GM19025 (cell line): ENCODE results near the gene SLC12A7.
"Not testable (repeated sequence)": the region's sequence is repeated elsewhere in the genome, so short reads cannot be mapped to it uniquely, and the experiment has no call there.

ENCODE experiments used
- ATAC-seq: cut with Tn5 transposase; IDR thresholded peaks from one replicate; pipeline ENCODE4 v1.9.1; 2021; ENCODE audit warnings: mild to moderate bottlenecking, low read depth, moderate library complexity; ENCODE audit not compliant: unreplicated experiment

SLC12A7 gene

DNA sequence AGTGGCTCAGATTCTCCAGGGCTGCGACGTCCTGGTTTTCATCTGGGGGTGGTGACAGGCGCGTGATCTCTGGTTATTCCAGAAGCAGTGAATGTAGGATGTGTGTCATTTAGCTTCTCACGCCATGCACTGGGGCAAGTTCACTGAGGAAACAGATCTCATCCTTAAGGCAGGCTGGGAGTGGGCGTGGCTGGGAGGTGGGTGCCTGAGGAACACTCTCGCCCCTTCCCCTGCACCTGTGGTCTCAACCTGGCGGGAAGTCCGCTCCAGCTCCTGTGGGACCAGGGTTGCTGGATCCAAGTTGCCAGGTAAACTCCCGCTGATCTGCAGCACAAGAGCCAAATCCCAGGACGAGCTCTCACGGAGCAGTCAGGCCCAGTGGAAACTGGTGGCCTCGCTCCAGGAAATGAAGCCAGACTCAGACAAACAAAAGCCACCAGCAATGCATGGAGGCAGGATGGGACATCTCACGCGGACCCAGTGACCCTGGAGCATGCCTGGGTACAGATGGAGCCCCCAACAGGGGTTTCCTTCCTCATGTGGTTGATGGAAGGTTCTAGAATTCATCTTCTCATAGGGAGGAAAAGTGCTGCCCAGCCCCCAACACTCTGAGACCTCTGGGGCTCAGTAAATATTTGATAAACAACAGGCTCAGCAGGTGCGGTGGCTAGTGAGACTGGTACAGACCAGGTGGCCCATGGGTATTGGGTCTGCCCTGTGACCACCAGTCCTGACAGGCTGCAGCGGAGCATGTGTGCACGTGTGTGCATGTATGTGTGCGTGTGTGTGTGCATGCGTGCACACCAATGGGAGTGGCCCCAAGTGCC, 16.3 kb upstream of the SLC12A7 start:
- no peak for ATAC-seq

DNA sequence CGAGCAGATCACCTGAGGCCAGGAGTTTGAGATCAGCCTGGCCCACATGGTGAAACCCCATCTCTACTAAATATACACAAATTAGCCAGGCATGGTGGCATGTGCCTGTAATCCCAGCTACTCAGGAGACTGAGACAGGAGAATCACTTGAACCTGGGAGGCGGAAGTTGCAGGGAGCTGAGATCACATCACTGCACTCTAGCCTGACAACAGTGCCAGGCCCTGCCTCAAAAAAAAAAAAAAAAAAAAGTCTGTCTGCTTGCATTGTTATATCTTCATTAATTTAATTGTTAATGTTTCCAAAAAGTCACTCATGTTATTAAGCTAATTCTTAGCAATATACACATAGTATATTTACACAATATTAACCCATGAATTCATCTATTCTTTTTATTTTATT, 13.8 kb upstream of the SLC12A7 start:
- not testable (repeated sequence) for ATAC-seq

DNA sequence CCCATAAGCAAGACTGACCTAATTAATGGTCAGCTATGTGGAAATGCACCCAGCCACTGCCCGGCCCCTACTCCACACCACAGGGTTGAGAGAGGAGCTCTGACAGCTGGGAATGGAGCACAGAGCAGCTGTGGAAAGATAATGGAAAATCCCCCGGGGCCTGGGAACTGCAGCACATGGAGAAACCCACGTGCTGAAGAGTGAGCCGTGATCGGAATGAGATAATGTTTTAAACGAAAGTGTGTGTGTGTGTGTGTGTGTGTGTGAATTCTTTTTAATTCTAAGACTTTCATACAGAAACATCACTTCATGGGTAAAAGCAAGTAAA, 13.1 kb upstream of the SLC12A7 start:
- ATAC-seq = no peak

DNA sequence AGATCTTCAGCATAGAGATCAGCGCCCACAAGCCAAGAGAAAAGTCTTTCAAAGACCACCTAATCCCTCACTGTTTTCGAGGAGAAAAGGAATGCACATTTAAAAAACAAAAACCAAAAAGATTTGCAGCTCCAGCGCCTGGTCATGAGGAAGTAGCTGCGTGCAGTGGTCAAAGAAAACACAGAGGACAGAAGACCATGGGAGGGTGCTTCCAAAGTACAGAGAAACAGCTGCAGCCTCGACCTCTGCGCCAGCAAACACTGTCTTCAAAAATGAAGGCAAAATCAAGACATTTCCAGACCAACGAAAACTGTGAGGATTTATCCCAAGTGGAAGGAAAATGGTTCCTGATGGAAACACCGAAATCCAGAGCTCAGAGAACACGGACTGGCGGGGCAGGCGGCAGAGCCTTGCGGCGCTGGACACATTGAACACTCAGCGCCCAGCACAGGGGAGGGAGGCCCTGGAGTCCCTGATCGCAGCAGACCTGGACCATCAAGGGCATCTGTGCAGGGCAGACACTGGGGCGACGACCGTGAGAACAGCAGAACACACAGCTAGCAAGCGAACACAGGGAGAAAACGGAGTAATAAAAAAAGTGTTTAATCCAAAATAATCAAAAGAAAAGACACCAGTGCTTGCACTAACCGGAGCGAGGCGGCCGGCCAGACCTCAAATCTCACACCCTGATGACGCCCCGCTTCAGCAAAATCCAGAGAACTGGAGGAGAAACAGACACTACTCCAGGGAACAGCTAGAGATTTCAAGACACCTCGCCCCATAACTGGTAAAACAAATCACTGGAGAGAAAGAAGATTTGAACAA, 12.6 kb upstream of the SLC12A7 start:
- ATAC-seq = no peak

DNA sequence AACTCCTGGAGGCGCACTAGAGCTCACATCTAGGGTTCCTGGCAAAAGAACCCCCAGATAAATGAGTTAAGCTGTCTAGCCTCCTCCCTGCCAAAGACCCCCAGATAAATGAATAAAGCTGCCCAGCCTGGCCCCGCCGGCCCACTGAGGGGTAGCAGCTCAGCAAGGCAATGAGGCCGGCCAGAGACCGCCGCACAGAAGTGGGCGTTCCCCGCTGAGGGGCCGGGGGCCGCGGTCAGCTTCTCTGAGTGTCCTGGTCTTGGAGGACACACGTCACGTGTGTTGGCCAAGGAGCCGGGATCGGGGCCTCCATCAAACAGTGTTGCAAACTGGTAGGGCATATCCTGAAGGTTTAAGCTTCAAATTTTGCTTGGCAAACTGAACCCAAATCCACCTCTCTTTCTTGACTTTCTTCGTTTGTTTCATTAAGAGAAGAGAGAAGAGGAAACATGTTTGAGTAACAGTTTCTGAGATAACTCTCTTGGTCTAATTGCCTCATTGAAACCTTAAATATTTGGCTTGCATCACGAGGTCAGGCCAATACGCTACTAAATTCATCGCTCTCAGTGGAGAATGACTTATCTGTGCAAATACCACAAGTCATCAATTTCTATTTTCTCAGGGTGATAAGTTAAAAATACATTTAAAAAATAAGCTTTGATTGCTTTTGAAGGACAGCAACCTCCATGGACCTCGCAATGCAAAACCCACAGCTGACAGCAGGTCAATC, 11.7 kb upstream of the SLC12A7 start:
- no peak for ATAC-seq

DNA sequence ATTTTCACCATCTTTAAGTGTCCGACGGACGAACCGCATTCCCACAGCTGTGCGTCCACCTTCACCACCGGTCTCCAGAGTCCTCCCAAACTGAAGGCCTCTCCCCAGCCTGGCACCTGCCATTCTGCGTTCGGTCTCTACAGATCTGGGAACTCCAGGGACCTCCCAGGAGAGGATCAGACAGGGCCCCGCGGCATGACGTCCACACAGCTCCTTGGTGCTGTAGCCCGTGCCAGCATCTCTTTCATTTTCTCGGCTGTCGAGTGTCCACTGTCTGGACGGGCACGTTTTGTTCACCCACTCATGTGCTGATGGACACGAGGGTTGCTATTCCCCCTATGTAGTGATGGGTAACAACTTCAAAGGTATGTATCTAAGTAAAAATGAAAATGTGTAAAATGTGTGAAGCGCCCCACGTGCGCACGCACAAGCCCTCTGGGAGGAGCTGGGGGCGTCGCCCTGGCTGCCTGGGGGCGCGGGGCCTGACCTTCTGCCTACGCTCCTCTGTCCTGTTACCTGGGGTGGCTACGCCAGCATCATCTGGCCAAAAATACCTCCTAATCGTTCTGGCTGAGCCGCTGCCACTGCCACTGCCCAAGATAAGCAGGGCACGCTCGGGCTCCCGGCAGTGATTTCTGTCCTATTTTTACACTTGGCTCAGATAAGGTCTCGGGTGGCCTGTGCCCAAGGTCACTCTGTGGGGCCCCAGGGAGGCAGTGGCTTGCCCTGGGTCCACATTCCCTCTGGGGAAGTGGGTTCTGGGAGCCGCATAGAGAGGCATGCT, 10.8 kb upstream of the SLC12A7 start:
- ATAC-seq = no peak

DNA sequence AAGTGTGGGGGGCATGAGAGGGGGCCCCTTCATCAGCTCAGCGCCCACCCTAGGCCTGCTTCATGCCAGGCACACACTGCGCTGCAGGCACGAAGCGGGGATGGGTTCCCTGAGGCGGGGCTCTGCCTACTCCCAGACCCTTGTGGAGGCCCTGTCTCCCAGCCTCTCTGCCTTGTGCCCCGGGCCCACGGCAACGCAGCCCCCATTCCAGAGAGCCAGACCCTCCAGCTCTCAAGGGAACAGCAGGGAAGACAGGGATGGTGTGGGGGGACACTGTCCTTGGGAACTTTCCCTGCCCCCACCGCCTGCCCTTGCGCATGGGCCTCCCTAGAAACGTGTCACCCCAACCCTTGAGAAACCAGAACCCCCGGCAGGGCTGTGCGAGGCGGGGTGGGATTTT, 10.0 kb upstream of the SLC12A7 start:
- ATAC-seq = no peak

DNA sequence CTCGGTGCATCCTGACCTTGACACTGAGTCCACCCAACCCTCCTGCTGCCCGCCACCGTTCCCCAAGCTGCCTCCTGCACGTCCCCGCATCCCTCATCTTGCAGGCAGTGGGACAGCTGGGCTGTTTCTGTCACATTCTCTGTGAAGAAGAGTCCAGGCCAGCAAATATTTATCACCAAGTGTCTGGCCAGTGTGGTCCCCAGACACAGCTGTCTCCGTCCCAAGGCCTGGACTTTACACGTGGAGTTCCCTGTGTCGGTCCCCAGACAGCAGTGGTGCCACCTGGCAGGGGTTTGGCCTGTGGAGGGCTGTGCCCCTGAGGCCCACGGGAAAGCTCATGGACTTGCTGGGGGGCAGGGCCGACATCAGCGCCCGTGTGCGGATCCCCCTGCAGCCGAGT, 9.2 kb upstream of the SLC12A7 start:
- no peak for ATAC-seq

DNA sequence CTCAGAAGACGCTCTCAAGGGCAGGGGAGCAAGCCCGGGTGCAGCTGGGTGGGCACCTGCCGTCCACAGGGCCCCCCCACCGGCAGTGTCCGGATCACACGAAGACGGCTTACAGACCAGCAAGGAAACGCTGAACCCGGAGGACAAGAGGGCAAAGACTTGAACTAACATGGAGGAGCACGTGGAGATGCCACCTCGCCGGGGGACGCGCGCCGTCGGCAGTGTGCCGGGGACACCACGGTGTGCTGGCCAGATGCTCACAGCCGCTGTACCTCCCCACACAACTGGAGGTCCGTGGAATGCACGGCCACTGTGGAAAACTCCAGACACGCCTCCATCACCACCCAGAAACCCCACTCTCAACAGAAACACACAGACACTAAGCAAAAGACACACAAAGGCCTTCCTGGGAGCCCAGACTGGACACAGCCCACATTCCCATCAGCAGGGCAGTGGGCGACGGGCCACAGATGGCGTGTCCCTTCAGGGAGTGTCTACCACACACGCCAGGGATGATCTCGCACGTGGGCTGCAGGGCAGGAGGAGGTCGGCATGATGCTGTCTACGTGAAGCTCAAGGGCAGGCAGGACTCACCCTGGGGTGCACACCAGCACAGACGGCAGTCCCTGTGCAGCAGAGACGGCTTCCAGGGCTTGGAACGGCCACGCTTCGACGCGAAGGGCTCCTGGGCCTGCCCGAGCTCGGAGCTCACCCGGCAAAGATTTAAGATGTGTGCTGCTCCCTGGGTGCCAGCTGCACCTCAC, 8.6 kb upstream of the SLC12A7 start:
- ATAC-seq = no peak

DNA sequence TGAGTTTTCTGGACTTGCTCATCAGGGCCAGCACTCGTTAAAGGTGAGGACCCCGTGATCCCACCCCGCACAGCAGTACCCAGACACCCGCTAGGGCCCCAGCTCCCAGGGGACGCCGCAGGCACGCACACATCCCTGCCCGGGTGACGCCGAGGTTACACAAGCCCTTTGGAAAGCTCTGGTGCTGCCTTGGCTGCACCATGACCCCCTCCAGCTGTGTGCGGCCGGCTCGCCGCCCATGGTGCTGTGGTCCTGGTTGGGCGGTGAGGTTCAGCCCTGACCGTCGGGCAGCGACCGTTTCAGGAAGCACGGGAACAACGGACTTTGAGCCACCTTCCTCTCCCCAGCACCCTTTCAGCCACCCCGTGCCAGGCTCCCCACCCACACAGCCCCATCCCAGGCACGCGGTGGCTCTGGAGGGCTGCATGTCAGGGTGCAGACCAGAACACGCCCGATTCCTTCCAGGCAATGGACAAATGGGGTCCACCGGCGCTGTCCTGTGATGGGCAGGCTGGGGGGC, 7.5 kb upstream of the SLC12A7 start:
- ATAC-seq = no peak

DNA sequence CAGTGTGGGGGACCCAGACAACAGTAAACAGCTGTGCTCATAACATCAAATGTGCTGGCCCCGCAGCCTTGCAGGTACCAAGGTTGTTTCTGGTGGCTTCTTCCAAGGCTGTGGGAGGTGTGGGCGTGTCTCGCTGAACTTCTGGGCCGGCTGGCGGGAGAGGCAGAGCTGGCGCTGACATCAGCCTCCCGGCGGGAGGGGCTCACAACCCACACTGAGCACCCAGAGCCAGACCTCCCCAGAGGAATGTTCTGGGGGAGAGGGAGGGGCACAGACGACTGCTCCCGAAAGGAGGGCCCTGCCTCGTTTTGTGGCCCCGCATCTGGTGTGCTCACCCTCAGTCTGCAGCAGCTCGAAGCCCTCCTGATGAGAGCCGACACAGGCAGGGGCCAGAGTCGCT, 6.9 kb upstream of the SLC12A7 start:
- ATAC-seq = no peak

DNA sequence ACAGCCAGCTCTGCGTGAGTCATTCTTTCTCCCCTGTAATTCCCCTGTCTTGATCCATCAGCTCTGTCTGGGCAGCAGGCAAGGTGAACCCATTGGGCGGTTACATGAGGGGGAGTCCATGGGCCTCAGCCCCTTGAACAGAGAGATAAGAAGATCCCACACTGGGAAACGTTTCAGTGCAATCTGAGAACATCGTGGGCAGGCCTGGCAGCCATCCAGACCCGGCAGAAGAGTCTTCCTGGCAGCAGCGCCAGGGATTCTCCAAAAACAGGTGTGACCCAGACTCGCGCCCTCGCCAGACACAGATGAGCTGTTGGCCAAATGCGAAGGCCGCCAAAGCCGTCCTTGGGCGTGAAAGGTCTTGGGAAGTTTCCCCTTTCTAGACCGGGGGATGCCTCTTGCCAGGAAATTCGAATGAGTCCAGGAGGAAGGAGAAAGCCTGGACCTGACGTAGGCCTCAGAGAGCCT, 6.4 kb upstream of the SLC12A7 start:
- ATAC-seq = no peak

DNA sequence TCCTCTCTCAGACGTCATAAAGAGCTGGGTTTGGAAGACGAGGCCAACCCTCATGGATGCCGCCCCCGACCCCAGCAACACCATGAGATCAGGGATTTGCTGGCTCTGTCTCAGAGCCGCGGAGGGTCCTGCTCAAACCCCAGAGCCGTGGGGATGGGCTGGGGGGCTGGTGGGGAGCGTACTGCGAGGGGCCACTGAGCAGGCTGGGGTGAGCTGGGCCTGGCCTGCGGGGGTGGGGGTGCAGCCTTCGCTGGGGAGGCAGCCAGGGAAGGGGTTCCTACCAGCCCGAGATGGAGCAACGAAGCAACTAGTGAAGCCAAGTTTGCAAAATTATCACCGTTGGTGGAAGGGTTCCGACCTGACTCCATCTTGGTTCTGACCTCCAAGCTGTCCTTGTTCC, 5.1 kb upstream of the SLC12A7 start:
- no peak for ATAC-seq

DNA sequence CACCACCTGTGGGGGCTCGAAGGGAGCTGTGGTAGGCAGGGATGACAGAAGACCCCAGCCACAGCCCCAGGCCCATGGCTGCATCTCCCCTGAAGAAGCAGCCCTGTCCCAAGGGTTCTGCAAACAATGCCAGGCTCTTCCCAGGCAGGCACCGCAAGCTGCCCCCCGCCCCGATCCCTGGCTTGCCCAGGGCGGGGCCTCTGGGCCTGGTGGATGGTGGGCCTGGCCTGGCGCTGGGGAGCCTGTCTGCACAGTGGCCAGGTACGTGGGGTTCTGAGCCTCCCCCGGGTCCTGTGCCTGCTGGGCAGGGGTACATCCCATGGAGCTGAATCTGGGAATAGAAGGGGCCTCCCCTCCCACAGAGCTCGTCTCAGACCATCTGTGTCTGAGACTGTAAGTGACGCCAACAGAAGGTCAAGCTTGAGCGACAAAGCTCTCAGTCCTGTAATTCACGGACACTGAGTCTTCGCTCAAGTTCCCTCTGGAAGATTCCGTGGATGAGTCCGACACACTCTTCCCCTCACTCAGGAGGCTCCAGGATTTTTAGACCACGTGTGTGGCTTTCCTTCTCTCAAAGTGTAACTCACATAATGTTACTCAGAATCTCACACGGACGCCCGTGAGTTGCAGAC, 4.4 kb upstream of the SLC12A7 start:
- ATAC-seq = no peak

DNA sequence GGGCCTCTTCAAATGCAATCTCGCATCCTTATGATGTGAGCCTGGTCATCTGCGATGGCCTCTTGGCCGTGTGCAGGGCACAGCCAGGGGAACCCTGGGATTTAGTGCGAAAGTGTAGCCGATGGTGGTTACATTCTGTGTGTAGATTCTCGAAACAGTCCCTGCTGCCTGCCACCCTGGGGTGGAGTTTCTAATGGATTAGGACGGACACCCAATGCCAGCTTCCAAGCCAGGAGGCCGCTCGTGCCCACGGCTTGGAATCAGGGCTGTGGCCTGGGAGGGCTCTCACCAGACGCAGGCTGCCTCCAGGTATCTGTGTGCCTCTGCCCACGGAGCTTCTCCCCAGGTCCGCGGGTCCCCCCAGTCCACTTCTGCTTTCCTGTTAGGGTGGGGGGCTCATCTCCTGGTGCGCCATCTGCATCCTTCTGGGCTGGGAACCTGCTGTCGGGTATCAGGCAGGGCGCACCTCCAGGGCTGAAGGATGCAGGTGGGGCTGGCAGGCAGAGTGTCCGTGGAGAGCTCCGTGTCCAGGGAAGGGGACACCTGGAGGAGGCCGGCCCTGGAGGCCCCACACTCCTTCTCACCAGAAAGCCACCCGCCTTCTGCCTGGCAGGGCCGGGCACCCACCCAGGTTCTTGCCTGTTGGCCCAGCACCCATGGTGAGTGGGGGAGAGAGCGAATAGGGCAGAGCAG, 3.4 kb upstream of the SLC12A7 start:
- ATAC-seq = no peak

DNA sequence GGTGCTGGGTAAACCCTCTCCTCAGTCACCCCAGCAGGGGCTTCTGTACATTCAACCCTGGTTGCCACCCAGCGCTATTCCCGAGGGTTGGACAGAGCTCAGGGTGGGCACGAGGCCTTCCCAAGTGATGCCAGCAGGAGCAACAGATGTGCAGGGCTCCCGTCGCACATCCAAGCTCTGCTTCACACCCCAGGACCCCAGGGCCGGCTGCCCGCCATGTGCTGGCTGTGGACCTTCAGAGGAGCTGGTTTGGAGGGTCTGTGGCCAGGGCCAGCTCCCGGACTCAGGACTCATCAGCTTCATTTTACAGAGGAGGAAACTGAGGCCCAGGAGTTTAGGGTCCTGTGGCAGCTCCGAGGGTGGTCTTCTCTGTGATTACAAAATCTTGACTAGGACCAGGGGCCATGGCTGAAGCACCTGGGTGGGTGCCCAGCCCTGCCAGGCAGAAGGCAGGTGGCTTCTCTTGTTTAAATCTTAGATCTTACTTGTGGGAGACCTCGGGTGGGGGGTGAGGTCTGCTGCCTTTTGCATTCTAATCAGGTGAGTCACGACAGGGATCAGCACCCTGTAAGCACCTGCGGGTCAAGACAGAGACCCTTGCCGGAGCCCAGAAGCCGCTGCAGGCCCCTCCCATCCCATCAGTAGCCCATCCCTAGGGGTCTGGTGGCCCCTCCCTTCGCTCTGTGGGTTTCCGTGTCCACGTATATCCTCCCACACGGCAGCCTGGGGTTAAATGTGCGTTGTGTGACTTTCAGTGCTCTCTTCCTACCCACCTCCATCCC, 2.1 kb upstream of the SLC12A7 start:
- ATAC-seq = no peak

DNA sequence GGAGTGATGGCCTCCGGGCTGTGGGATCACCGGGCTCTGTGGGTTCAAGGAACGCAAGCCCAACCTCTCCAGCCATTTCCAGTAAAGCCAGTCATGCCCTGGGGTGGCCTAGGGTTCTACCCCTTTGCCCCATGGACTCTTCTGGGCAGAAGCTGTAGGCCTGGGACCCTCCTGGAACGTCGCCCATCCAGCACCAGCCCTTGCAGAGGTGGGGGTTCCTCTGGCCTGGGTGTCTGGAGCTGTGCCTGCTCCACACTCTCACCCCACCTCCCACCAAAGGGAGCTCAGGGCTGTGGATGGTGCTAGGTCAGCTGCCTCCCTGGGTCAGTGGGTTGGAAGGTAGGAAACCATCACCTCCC, 1.4 kb upstream of the SLC12A7 start:
- ATAC-seq = no peak
